ENCODE measurements around the gene SETDB2. TPM values are rescaled to one million over a fixed set of nuclear protein-coding genes. Genes with fewer than 3 reads are reported as not detected.

SETDB2 gene
- total RNA-seq, 2 experiments from 2014 or later: 14.2 to 15.1 TPM

- POLR2A ChIA-PET: interaction anchor here (0.7 kb wide), 1 partner anchor 11 kb away, joined by 4 read pairs; no protein-coding TSS in a partner anchor
- no peaks in the 10 kb centered on the region for H3K27me3 Mint-ChIP-seq
These were observed 59.9 kb downstream of the SETDB2 start for GRCh38 chr13:49503951-49504350.

GRCh38 chr13:49512578-49512977 lies 68.5 kb downstream of the SETDB2 start:
- ATAC-seq (no peak), DNase-seq (no peak)
- CTCF ChIA-PET: interaction anchor here (0.6 kb wide), 1 partner anchor 82 kb away, joined by 3 read pairs; no protein-coding TSS in a partner anchor
- H3K27ac Mint-ChIP-seq: no peak overlapping the region
- intact Hi-C loops (cut with DNase I, micrococcal nuclease): no loop called here
- H3K27me3 Mint-ChIP-seq: no peaks in the 10 kb centered on the region
- peaks cover 54% of the 10 kb centered on the region for H3K36me3 Mint-ChIP-seq (ENCODE audit: low read depth)
- H3K9me3 Mint-ChIP-seq (ENCODE audit: low read depth): peaks cover 2% of the 10 kb centered on the region
- peaks cover 11% of the 10 kb centered on the region for H3K4me1 Mint-ChIP-seq
- H3K4me3 Mint-ChIP-seq: no peak overlapping the region
- POLR2A ChIA-PET: no interaction called here

More at GRCh38 chr13:49503951-49504350, 59.9 kb downstream of the SETDB2 start:
- no peak overlapping the region for H3K4me3 Mint-ChIP-seq
- no peak for ATAC-seq
- peaks cover 24% of the 10 kb centered on the region for H3K4me1 Mint-ChIP-seq
- CTCF ChIA-PET: no interaction called here
- no peak overlapping the region for H3K27ac Mint-ChIP-seq
- intact Hi-C loops (cut with DNase I, micrococcal nuclease): no loop called here
- DNase-seq: no peak
- H3K9me3 Mint-ChIP-seq (ENCODE audit: low read depth): no peaks in the 10 kb centered on the region
- H3K36me3 Mint-ChIP-seq (ENCODE audit: low read depth): peaks cover 50% of the 10 kb centered on the region

GRCh38 chr13:49516467-49516866 lies 72.4 kb downstream of the SETDB2 start:
- no peak for ATAC-seq
- Mint-ChIP-seq H3K27ac (no peak overlapping the region), H3K27me3 (no peaks in the 10 kb centered on the region), H3K4me3 (no peak overlapping the region), H3K4me1 (peaks cover 7% of the 10 kb centered on the region), H3K9me3 (ENCODE audit: low read depth) (no peaks in the 10 kb centered on the region), H3K36me3 (ENCODE audit: low read depth) (peaks cover 51% of the 10 kb centered on the region)
- DNase-seq: no peak
- CTCF ChIA-PET: interaction anchor here (1.5 kb wide), 1 partner anchor 21 kb away, joined by 5 read pairs; no protein-coding TSS in a partner anchor
- intact Hi-C loops (cut with DNase I, micrococcal nuclease): no loop called here
- POLR2A ChIA-PET: no interaction called here

GRCh38 chr13:49517461-49517860 lies 73.4 kb downstream of the SETDB2 start:
- no peak overlapping the region for H3K27ac Mint-ChIP-seq

GRCh38 chr13:49521224-49521623 lies 77.2 kb downstream of the SETDB2 start:
- intact Hi-C loops (cut with DNase I, micrococcal nuclease): no loop called here
- ChIA-PET CTCF (interaction anchor here (1.3 kb wide), 1 partner anchor 88 kb away, joined by 3 read pairs; no protein-coding TSS in a partner anchor), POLR2A (no interaction called here)
- ATAC-seq (no peak), DNase-seq (no peak)
- peaks cover 33% of the 10 kb centered on the region for H3K36me3 Mint-ChIP-seq (ENCODE audit: low read depth)
- no peaks in the 10 kb centered on the region for H3K4me1 Mint-ChIP-seq
- no peaks in the 10 kb centered on the region for H3K9me3 Mint-ChIP-seq (ENCODE audit: low read depth)
- no peaks in the 10 kb centered on the region for H3K27me3 Mint-ChIP-seq
- H3K4me3 Mint-ChIP-seq: no peak overlapping the region
- no peak overlapping the region for H3K27ac Mint-ChIP-seq

More at GRCh38 chr13:49517461-49517860, 73.4 kb downstream of the SETDB2 start:
- ChIA-PET CTCF (interaction anchor here (1.5 kb wide), 1 partner anchor 20 kb away, joined by 5 read pairs; no protein-coding TSS in a partner anchor), POLR2A (no interaction called here)
- Mint-ChIP-seq H3K4me3 (no peak overlapping the region), H3K36me3 (ENCODE audit: low read depth) (peaks cover 45% of the 10 kb centered on the region), H3K27me3 (no peaks in the 10 kb centered on the region), H3K9me3 (ENCODE audit: low read depth) (no peaks in the 10 kb centered on the region), H3K4me1 (no peaks in the 10 kb centered on the region)
- intact Hi-C loops (cut with DNase I, micrococcal nuclease): no loop called here
- DNase-seq (peak; percentile 16), ATAC-seq (no peak)

GRCh38 chr13:49524740-49525501 lies 80.8 kb downstream of the SETDB2 start:
- CTCF ChIA-PET: interaction anchor here (1.0 to 1.1 kb wide), 2 partner anchors 16 to 54 kb away, joined by 3 read pairs; no protein-coding TSS in a partner anchor
- H3K27ac Mint-ChIP-seq: no peak overlapping the region
- H3K27me3 Mint-ChIP-seq: no peaks in the 10 kb centered on the region
- intact Hi-C loops (cut with DNase I, micrococcal nuclease): no loop called here
- no peaks in the 10 kb centered on the region for H3K9me3 Mint-ChIP-seq (ENCODE audit: low read depth)
- POLR2A ChIA-PET: interaction anchor here (0.7 kb wide), 1 partner anchor 224 kb away, joined by 3 read pairs; no protein-coding TSS in a partner anchor
- no peak for DNase-seq
- ATAC-seq: peak; percentile 44
- H3K4me1 Mint-ChIP-seq: no peaks in the 10 kb centered on the region
- H3K4me3 Mint-ChIP-seq: no peak overlapping the region
- H3K36me3 Mint-ChIP-seq (ENCODE audit: low read depth): peaks cover 32% of the 10 kb centered on the region

GRCh38 chr13:49527123-49527522 lies 83.0 kb downstream of the SETDB2 start:
- no peak overlapping the region for H3K27ac Mint-ChIP-seq
- DNase-seq (no peak), ATAC-seq (no peak)
- no peaks in the 10 kb centered on the region for H3K27me3 Mint-ChIP-seq
- CTCF ChIA-PET: no interaction called here
- no peak overlapping the region for H3K4me3 Mint-ChIP-seq
- H3K36me3 Mint-ChIP-seq (ENCODE audit: low read depth): peaks cover 31% of the 10 kb centered on the region
- intact Hi-C loops (cut with DNase I, micrococcal nuclease): no loop called here
- no peaks in the 10 kb centered on the region for H3K9me3 Mint-ChIP-seq (ENCODE audit: low read depth)
- POLR2A ChIA-PET: interaction anchor here (0.5 kb wide), 1 partner anchor 218 kb away, joined by 3 read pairs; no protein-coding TSS in a partner anchor
- H3K4me1 Mint-ChIP-seq: peaks cover 2% of the 10 kb centered on the region

GRCh38 chr13:49528161-49528560 lies 84.1 kb downstream of the SETDB2 start:
- POLR2A ChIA-PET: interaction anchor here (0.8 kb wide), 1 partner anchor 10 kb away, joined by 3 read pairs; no protein-coding TSS in a partner anchor
- CTCF ChIA-PET: no interaction called here
- intact Hi-C loops (cut with DNase I, micrococcal nuclease): no loop called here

GRCh38 chr13:49530457-49530856 lies 86.4 kb downstream of the SETDB2 start:
- ChIA-PET POLR2A (no interaction called here), CTCF (no interaction called here)
- no peaks in the 10 kb centered on the region for H3K9me3 Mint-ChIP-seq (ENCODE audit: low read depth)

More at GRCh38 chr13:49528161-49528560, 84.1 kb downstream of the SETDB2 start:
- DNase-seq: no peak
- no peaks in the 10 kb centered on the region for H3K9me3 Mint-ChIP-seq (ENCODE audit: low read depth)
- ATAC-seq: no peak
- H3K4me3 Mint-ChIP-seq: no peak overlapping the region
- H3K4me1 Mint-ChIP-seq: peaks cover 9% of the 10 kb centered on the region
- H3K36me3 Mint-ChIP-seq (ENCODE audit: low read depth): peaks cover 30% of the 10 kb centered on the region
- no peak overlapping the region for H3K27ac Mint-ChIP-seq
- H3K27me3 Mint-ChIP-seq: no peaks in the 10 kb centered on the region

GRCh38 chr13:49532593-49532992 lies 88.5 kb downstream of the SETDB2 start:
- Mint-ChIP-seq H3K4me3 (no peak overlapping the region), H3K27me3 (no peaks in the 10 kb centered on the region), H3K9me3 (ENCODE audit: low read depth) (no peaks in the 10 kb centered on the region), H3K4me1 (peaks cover 9% of the 10 kb centered on the region), H3K27ac (no peak overlapping the region), H3K36me3 (ENCODE audit: low read depth) (peaks cover 21% of the 10 kb centered on the region)
- DNase-seq (no peak), ATAC-seq (no peak)
- intact Hi-C loops (cut with DNase I, micrococcal nuclease): no loop called here
- POLR2A ChIA-PET: no interaction called here
- CTCF ChIA-PET: no interaction called here

More at GRCh38 chr13:49530457-49530856, 86.4 kb downstream of the SETDB2 start:
- H3K27me3 Mint-ChIP-seq: no peaks in the 10 kb centered on the region
- H3K36me3 Mint-ChIP-seq (ENCODE audit: low read depth): peaks cover 31% of the 10 kb centered on the region
- H3K4me1 Mint-ChIP-seq: peaks cover 9% of the 10 kb centered on the region
- DNase-seq (no peak), ATAC-seq (no peak)
- H3K27ac Mint-ChIP-seq: no peak overlapping the region
- no peak overlapping the region for H3K4me3 Mint-ChIP-seq
- intact Hi-C loops (cut with DNase I, micrococcal nuclease): no loop called here

GRCh38 chr13:49533011-49533410 lies 88.9 kb downstream of the SETDB2 start:
- Mint-ChIP-seq H3K9me3 (ENCODE audit: low read depth) (no peaks in the 10 kb centered on the region), H3K4me3 (no peak overlapping the region), H3K36me3 (ENCODE audit: low read depth) (peaks cover 21% of the 10 kb centered on the region), H3K27me3 (no peaks in the 10 kb centered on the region), H3K4me1 (peaks cover 9% of the 10 kb centered on the region), H3K27ac (no peak overlapping the region)
- intact Hi-C loops (cut with DNase I, micrococcal nuclease): no loop called here
- ATAC-seq (no peak), DNase-seq (no peak)
- ChIA-PET POLR2A (no interaction called here), CTCF (no interaction called here)
